GM03348 (cell line): ENCODE data around the gene C11orf71.

ENCODE experiments used
- DNase-seq: peaks from one replicate; pipeline ENCODE4 v3.0.0; 2012; ENCODE audit warnings: low spot score

Gene C11orf71

DNA sequence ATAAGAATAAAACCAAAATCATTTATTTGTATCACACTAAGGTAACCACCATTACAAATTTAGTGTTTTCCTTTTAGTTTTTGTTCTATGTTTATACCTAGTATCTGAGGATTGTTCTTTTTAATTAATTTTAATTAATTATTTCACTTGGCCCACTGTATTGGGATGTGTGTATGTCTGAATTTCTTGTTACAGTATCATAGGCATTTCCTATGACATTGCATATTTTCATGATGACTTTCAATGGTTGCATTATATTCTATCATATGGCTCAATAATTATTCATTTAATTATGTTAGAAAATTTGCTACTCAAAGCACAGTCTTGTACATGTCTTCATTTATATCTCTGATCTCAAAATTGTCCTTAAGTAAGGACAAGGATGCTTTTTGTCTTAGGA is 41.0 kb downstream of the C11orf71 start:
- DNase-seq: peak; percentile 32

DNA sequence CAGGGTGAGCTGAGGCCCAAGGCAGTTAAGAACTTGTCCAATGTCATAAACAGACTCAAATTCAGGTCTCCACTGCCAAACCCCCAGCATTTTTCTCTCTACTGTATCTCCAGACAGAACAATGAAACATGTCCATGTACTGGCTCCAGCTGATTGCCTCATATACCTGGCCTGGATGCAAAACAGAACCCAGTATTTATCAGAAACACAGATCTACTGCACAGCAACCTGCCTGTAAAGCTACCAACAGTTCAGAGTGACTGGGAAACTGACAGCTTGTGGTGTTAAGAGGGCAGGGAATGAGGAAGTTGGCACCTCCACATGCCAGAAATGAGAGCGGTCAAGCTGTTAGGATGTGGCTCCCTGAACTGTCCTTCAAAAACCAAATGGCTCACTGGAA is 41.6 kb downstream of the C11orf71 start:
- DNase-seq: peak; percentile 14

- peak; percentile 51 for DNase-seq
Measured at GRCh38 chr11:114354076-114354475, 46.2 kb downstream of the C11orf71 start.

GRCh38 chr11:114353443-114353842 is 46.9 kb downstream of the C11orf71 start:
- DNase-seq: no peak

GRCh38 chr11:114350022-114350421 is 50.3 kb downstream of the C11orf71 start:
- DNase-seq: no peak
